SHP77 (cell line): ENCODE measurements around the gene VSX1.
A peak's percentile ranks its signal among the peaks of the same experiment; 100 is the strongest.

Source experiments
- DNase-seq, 2 experiments: peaks; one replicate each; lab custom pipeline; 2025; lab: John Stamatoyannopoulos, UW

The VSX1 gene

GRCh38 chr20:25081730-25082497 is at the start of gene VSX1:
TSS of gene VSX1 (minus strand) at chr20:25082141. CDS start at chr20:25082096, 45 bp downstream.
- DNase-seq: no peak

- DNase-seq: no peak
Observed at GRCh38 chr20:25129908-25130307, 48.0 kb upstream of the VSX1 start.

DNA sequence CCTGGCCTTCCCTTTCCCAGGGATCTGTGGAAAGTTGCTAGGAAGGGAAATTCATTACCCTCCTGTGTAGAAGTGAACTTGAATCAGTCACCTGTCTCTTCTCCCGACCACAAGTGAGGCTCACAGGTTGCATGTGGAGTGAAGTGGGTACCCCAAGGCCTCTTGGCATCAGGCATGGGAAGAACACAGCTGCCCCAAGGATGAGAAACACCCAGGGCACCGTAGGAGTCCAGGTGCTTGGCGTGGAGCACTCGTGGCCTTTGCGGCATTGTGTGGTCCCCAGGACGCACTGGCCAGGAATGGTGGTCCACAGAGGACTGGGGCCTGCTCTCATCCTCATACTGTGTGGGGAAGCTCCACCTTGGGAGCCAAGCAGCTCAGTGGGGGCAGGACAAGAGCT is 47.5 kb upstream of the VSX1 start:
- DNase-seq: no peak

GRCh38 chr20:25128649-25129048 is 46.7 kb upstream of the VSX1 start:
- no peak for DNase-seq

- no peak for DNase-seq
Observed at GRCh38 chr20:25127761-25128537, 46.0 kb upstream of the VSX1 start.

DNA sequence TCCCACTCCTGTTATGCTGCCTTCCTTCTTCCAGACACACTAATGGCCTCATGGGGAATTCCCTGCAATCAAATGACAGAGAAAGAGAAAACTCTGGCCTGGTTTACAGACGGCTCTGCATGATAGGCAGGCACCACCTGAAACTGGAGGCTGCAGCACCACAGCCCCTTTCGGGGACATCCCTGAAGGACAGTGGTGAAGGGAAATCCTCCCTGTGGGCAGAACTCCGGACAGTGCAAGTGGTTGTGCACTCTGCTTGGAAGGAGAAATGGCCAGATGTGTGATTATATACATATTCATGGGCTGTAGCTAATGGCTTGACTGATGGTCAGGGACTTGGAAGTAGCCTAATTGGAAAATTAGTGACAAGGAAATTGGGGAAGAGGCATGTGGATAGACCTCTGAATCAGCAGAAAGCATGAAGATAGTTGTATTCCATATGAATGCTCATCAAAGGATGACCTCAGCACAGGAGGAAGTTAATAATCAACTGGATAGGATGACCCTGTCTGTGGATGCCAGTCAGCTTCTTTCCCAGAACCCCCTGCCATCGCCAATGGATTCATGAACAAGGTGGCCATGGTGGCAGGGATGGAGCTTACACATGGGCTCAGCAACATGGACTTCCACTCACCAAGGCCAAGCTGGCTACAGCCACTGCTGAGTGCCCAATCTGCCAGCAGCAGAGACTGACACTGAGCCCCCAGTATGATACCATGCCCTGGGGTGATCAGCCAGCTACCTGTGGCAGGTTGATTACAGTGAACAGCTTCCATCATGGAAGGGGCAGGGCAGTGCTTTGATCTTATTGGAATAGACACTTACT is 44.5 kb upstream of the VSX1 start:
- DNase-seq: no peak

GRCh38 chr20:25125636-25126035 is 43.7 kb upstream of the VSX1 start:
- no peak for DNase-seq

DNA sequence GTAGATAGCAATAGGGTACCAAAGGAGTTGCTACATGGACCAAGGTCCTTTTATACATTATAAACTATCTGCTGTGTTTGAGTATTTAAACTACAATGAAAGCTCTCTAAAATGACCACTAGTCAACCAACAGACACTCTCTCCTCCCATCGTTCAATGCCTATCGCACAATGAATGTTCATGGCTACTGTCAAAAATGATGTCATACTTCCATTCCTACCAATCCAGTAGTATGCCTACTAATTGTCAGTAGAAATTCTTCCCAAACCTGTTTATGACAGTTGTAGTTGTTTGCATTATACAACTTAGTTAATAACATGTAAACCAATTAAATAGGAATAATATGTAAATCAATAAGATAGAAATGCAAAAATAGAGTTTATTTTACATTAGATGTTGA is 39.0 kb upstream of the VSX1 start:
- DNase-seq: no peak

GRCh38 chr20:25120457-25120856 is 38.5 kb upstream of the VSX1 start:
- no peak for DNase-seq

GRCh38 chr20:25118529-25118928 is 36.6 kb upstream of the VSX1 start:
- DNase-seq: no peak

DNA sequence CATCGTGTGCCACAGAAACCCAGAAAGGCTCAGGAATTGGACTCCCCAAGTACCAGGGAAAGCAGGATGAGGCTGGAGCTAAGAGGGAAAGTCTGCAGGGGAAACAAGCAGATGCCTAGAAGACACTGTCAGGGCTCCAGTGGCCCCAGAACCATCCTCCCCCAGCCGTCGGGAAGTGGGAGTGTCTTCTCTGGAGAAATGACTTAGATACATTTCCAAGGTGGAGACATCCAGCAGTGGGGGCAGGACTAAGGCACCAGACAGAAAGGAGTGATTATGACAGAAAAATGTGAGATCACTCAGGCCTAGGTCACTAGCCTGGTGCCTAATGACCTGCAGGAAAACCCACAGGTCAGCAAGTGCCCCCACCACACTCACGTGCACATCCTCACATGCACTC is 36.0 kb upstream of the VSX1 start:
- no peak for DNase-seq

DNA sequence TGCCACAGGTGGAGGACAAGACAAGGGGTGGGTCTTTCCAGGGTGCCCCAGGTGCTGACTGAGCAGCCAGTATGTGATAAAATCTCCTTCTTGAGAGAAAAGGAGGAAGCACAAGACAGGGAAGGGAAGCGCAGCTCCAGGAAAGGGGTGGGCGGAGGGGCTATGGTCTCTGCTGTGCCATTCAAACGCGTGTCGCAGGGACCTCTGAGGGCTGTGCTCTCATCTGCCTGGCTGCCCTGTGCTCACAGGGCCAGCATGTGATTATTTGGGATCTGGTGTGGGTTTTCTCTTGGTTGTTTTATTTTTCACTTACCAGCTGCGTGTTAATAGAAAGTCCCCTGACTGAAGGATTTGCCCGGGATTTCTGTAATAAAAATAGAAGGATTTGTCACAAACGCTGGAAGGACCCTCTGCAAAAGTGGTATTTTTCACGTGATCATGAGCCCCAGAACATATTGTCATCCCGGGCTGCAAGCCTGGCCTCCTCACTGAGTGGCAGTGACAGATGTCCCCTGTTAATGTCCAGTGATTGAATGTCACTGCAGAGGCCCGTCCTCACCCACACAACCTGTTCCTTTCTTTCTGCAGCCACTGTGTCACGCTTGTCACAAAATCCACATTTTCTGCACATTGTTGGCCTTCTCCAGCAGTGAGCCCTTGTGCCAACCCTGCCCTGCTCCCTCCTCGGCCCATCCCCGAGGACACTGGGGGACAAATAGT is 35.0 kb upstream of the VSX1 start:
- no peak for DNase-seq

DNA sequence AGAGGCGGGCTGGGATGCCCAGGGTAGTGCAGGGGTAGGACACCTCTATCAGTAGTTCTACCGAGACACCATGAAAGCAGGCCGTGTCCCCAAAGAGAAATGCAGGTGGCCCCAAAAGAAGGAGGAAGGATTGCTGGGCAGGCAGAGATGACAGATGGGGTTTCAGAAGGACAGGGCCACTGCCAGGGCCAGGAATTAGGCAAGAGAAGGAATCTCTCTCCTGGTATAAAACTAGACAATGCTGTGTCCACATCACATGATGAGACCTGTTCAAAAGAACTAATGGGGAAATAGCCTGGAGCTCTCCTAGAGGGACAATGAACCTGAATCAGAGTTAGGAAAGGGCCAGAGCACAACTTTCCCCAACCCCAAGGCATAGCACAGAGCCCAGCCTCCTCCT is 21.6 kb upstream of the VSX1 start:
- no peak for DNase-seq

GRCh38 chr20:25100914-25101313 is 19.0 kb upstream of the VSX1 start:
- no peak for DNase-seq

DNA sequence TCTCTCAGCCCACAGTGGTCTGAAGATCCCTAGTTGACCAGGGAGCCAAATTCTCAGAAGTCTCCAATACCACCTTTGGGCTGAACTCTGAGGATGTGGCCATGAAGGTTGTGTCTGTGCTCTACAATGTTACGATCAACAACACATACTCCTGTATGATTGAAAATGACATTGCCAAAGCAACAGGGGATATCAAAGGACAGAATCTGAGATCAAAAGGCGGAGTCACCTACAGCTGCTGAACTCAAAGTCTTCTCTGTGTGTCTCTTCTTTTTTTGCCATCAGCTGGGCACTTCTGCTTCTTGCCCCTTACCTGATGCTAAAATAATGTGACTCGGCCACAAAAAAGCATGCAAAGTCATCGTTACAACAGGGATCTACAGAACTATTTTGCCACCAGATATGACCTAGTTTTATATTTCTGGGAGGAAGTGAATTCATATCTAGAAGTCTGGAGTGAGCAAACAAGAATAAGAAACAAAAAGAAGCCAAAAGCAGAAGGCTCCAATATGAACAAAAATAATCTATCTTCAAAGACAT is 17.7 kb upstream of the VSX1 start:
- DNase-seq: no peak

GRCh38 chr20:25097498-25097897 is 15.6 kb upstream of the VSX1 start:
- DNase-seq: no peak

DNA sequence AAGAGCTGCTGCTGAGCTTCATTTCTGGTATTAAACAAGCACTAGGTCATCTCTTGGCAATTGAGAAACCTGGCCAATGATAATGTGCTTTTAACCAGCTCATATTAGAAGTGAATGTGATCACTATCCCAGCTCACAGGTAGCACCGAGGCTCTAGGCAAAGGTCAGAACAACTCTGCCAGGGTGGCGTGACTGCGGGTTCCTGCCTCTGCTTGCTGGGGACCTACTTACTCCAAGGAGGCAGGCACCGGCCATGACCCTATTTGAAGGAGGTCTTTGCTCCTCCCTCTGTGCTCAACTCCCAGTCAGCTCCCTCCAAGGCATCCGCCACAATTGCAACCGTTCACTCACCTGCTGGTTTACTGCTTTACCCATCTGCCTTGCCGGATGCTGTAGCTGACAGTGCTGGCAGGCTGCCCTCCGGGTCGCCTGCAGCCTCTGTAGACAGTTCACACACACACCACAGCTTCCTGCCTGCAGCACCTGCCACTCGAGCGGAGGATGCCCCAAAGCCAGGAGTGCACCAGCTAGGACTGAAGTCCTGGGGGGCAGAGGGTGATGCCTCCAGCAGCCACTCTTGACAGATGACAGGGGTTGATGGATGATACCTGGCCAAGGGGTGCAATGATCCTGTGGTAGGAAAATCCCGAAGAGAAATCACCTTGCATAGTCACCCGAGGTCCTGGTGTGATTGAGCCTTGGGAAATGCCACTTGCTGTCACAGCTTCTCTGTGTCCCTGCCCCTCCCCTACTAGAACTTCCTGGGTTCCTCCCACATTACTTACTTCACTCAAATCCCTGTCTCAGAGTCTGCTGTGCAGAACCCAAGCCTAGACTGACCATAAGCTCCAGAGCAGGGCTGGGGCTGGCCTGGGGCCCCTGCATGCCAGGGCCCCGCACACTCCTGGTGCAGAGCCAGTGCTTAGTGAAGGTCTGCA is 8.8 kb upstream of the VSX1 start:
- DNase-seq: peak; percentile 86 to 93

DNA sequence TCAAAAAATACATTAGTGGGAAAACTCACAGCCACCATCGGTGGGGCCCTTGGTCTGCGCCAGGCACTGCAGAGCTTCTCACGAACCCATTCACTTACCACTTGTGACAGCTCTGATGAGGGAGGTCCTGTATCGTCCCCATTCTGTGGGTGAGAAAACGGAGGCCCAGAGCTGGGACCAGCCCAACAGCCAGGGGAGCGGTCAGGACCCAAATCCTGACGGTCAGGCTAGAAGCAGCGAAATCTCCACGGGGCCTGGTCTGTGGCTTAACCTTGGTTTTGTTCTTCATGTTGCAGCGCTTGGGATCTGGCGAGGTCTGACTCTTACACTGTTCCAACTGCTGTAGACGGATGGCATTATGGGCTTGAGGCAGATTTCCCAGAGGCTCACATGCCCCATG is 7.7 kb upstream of the VSX1 start:
- DNase-seq: no peak

DNA sequence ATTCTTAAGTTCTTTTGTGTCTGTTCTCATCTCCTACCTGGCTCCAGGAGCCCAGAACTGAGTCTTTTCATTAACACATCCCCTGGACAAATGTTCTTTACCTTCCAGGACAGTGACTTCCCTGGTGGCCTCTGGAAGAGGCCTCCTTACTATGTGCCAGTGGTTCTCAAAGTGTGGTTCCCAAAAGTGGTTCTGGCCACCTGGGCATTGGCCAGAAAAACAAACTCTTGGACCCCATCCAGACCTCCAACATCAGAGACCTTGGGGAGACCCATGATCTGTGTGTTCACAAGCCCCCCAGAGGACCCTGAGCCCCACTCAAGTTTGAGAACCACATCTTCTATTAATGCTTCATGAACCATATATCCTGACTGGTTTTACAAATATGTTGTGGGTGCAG is 7.2 kb upstream of the VSX1 start:
- DNase-seq: no peak

- DNase-seq: no peak
Observed at GRCh38 chr20:25088267-25088666, 6.3 kb upstream of the VSX1 start.
